HG02884 (cell line): ENCODE results near the gene CACNA2D3.

Source experiments
- ATAC-seq: cut with Tn5 transposase; IDR thresholded peaks from one replicate; pipeline ENCODE4 v1.9.1; 2021; ENCODE audit warnings: mild to moderate bottlenecking, moderate library complexity; ENCODE audit not compliant: unreplicated experiment

The CACNA2D3 gene

DNA sequence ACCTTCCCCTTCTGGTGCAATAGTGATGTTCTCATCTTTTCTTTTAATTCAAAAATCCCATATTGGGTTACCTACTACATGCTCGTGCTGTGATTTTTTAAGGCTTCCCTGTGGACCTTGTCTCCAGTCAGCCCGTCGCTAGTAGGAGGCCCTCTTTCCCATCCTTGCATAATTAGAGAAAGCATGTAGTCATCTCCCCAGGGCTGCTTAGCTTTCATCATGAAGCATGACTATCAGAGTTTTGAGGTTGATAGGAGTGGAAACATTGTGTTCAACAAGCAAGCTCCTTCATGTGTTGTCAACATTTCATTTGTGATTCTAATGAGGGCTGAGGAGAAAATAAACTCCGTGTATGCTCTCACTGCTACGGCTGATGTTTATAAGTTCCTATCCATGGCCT, 814.2 kb downstream of the CACNA2D3 start:
- no peak for ATAC-seq

DNA sequence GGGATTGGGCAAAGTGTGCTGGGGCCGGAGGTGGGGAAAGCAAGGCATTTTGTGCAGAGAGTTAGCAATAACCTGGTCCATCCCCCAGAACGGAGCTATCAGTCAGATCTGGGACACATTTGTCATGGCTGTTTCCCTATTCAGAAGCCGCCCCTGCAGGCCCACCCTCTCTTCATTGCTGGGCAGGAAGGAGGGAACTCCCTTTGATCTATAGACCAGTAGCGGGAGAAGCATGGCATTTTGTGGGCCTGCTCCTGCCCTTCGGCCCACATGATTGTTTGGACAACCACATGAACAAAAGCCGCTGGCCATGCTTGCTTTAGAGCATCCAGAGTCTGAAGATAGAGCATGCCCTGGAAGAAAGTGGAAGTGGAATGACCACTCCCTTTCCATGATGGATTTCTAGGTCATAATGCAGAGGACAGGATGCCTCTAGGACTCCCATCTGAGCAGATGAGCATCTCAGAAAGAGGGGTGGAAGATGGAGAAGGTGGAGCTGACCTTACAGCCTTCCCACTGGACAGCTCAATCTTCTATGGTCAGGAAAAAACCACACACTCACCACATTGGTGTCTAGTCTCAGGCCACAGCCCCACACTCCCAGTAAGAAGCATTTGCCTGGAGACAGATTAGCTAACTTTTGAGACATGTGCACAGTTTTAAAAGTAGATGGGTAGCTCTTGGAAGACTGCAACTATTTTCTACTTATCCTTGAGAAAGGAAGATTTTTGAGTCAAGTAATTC, 817.4 kb downstream of the CACNA2D3 start:
- no peak for ATAC-seq

DNA sequence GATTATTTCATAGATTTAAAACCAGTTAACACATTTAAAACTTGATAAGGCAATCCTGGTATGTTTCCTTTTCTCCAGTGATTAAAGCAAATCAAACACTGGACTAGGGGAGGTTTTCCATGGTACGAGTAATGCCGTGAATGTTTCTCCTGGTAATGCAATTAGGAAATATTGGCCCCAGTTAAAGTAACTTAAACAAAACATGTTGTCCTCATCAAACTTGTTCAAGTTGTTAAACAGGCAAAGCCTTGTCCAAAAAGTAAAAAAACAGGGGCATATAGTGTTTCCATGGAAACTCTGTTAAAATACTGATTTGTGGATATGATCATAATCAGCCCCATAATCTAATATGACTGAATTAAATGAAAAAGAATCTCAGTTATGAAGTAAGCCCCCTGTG, 818.6 kb downstream of the CACNA2D3 start:
- ATAC-seq = no peak

DNA sequence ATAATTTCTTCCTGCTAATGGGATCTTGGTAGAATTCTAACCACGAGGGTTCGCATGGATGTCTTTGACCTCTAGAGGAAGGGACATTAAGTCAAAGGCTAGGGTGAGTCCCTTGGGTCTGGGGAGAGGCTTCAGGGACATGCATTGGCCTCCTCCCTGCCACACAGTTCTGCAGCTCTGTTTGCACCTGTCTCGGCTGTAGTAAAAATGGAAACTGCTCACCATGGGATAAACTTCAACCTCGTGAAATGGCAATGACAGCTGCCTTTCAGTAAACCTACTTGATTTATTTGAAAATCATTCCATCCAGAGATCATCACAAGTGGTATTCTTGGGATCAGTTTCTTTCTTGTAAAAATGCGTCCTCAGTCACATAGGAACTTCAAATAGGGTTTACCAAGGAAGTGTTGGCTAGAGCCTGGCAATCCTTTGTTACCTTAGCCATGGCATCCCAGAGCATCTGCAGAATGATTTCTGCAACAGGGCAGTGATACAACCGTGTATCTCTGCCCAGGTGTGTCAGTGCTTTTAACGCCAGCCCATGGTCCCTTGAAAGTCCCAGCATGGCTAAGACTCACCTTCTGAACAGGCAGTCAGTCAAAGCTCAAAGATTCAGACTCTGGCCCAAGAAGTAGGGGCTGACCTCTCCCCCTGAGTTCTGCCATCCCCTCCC, 819.5 kb downstream of the CACNA2D3 start:
- no peak for ATAC-seq

DNA sequence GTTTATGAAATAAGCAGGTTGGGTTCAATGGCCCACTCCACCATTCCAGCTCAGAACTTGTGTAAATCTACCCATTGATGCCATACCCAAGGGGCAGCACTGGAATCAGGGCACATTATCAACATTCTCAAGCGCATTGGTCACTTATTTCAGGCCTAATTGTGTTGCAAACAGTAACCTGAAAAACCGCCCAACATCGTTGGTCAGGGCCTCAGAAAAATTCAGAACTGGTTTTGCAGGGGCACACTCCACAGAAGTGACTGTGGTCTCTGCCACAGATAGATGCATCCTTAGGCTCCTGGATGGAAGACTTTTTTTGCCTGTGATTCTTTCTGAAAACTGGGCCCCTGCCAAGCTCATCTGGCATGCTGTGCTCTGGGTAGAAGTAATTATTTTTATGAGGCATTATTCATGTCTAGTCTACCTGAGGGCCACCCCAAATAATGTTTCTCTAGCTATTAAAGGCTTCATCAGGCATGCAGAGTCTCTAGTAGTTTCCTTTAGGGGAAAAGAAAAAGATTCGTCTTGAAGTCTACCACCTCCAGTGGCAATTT, 827.2 kb downstream of the CACNA2D3 start:
- ATAC-seq = no peak

DNA sequence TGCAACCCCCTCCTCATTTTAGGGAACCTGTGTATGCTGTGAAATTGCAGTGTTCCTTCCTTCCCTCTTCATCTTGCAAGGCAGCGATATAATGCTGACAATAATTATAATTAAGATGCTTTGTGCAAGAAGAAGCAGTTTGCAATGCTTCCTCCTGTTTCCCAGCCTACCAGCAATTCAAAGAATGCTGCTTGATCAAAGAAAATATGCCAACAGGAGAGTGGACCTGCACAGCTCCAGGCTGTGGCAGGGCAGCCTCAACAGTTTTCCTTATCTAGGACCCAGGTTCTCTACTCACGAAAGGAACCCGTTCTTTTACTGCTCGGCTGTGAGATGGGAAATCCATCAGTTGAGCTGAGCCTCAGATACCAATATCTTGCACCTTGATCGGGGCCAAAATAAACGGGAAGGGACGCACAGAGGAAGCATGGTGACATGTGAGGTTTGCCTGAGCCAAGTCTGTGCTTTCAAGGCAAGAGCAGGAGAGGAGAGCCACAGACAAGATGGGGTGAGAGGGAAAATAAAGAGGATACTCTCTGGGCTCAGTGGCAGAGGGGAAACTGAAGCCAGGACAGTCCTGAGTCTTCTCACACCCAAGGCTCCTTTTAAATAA, 828.1 kb downstream of the CACNA2D3 start:
- ATAC-seq = no peak

DNA sequence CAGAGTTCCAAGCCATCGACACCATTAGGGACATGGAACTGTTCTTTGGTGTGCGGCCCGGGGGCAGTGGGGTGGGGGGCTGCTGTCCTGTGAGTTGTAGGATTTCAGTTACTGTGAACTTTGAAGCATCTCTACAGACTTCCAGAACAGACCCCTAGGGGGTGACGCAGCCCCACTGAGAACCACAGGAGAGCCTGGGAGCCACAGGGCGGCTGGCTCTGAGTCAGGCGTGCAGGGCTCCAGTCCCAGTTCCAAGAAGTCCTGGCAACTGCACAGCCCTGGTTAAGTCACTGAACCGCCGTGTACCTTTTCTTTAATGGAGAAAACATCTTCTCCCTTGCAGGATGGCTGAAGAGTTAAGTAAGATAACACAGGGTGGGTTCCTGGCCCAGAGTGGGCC, 829.1 kb downstream of the CACNA2D3 start:
- ATAC-seq = no peak

DNA sequence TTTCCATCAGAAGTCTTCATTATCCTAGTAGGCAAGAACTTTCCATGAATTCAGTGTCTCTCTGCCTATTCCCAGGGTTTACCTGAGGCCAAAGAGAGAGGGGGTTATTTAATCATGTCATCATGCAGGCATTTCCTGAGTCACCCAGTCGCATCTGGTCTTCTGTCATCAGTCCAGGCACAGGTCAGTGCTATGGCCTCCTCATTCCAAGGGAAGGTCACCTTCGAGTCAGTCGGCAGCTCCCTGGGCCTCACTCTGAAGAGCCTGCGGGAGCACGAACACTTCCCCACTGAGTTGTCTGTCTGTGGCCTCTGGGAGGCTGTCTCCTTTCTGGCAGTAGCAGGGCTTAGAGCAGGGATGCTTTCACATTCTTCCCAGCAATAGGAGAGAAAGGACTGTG, 831.7 kb downstream of the CACNA2D3 start:
- no peak for ATAC-seq

DNA sequence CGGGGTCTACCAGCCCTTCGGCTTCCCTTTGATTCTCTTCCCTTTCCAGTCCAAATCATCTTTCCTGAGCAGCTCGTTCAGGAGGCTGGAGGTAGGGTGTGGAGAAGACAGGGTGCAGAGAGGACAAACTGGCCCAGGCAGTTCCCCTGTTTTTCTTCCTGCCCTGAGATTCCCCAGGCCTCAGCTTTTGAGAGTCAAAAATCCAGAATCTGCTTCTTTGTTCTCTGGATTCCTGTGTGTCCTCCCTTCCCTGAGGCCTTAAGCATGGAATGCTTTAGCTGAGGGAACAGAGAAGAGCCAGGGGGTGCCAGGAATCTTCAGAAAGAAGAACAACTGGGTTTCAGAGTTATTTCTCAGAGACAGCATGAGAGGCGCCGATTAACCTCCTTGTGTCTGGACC, 832.2 kb downstream of the CACNA2D3 start:
- ATAC-seq = no peak

DNA sequence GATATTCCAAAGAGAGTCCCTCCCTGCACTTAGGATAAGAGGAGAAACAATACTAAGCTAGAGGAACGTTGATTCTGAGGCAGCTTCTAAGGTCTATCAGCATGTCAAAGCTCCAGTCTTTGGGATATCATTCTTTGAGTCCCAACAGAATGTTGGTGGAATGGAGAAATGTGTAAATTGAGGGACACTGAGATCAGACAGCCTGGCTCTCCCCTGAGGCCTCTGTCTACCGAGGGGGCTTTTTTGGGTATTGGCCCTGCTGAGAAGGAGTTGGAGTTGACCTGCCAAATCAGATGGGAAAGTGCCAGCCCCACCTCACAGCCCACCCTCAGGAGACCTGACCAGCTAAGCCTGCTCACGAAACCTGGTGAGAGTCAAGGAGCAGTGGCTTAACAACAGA, 833.1 kb downstream of the CACNA2D3 start:
- ATAC-seq = no peak

DNA sequence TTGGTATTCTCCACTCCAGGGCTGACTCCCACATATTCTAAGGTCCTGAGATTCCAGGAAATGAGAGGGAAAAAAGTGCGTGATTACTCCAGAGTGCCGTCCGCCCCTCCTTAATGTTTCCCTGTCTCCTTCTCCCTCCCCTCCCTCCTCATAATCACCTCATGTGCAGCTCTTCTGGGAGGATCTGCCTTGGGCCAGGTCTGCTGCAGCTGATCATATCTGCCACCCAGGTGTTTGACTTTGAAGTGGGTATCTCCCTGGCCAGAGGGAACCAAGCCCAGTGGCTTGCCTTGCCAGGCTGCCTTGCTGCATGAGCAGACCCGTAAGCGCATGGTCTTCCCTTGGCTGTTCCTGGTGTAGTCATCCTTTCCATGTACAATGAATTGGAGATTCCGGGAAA, 833.6 kb downstream of the CACNA2D3 start:
- no peak for ATAC-seq

DNA sequence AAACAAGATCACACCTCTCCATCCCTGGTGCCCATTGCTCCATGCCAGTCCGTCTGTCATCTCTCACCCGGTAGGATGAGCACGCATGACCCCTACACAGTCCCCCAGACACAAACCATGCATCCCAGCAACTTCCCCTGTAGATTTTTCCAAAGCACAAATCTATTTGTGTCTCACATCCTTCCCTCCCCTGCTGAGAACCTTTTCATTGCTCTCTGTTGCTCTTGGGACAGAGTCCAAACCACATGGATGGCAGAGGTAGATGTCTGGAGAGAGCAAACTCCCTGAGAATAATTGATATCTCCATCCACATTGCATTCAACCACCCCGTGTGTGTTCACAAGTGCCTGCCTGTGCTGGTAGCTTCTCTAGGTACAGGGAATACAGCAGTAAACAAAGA, 835.4 kb downstream of the CACNA2D3 start:
- ATAC-seq = no peak

DNA sequence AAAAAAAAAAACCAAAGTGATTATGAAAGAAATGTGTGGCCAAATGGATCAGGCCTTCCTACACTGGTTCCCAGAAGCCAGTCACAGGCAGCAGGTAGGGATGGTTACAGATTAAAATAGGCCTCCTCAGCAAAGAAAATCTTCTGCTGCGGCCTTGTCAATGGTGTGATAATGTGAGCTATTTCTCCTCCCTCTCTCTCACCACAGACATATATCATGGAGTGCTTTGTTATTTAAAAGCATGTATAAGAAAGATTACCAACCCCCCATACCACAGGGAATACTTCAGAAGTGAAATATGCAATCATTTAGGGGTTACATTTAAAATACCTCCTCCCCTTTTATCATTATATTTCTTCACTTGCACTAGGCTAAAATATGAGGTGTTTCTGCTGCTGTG, 837.7 kb downstream of the CACNA2D3 start:
- no peak for ATAC-seq

DNA sequence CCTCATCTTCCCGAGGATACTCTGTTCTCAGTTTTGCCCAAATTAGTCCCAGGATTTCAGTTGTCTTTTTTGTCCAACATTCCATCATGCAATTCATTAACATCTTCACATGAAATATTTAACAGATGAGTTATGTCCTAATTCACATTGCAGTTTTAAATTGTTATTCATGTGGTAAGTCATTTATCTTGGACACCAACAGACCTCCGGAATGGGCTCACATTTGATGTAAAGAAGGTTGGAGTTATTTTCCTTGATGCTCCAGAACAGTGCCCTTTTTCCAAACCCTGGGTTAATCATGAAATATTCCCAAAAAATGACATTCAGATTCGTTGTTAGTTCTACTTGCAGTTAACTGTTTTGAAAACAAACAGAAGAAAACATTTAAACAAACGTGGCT, 838.3 kb downstream of the CACNA2D3 start:
- no peak for ATAC-seq

DNA sequence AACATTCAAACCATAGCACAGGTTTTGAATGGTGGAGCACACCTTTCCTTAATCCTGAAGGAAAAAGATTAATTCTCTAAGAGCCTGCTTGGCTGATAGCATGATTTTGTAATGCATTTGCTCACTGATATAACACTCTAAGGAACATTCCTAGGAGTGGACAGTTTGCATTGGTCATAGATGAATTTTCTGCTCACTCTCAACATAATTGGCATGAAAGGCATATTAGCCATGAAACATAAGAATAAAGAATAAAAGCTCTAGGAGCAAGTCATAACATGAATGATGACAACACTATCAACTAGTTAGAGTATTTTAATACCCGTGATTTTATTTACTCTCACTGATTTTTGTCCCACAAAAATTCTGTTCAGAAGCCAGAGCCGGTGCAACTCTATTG, 839.8 kb downstream of the CACNA2D3 start:
- no peak for ATAC-seq

DNA sequence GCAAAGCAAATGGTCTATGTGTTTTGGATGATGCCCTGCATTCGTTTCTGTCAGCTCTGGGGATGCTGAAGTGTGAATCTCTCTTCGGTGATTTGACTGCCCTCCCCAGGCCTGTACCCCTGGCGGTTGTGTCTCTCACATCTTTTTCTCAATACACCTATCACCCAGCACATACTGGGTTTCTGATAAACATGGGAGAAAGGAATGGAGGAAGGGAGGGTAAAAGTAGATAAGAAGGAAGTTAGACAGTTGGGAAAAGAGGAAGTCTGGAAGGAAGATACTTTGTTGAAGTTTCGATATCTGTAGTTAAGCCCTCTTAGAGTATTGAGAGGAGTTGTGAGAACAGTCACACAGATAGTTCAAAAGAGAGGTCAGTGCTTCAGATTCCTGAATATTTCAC, 841.3 kb downstream of the CACNA2D3 start:
- ATAC-seq = no peak

DNA sequence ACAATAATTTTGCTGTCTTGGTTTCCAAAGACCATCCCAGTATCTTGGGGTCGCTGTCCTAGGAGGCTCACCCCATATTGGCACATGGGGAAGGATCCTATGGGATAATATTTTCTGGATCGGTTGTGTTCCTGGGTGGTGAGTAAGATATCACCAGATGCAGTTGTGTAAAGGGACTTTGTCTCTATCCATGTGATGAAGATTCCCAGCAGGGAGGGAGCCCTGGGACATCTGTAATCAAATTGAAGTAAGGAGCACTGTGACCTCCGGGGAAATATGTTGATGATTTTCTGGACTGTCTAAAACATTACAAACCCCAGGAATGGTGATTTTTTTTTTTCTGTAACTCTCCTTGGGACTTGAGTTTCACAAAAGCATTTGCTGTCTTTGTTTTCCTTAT, 841.7 kb downstream of the CACNA2D3 start:
- no peak for ATAC-seq

DNA sequence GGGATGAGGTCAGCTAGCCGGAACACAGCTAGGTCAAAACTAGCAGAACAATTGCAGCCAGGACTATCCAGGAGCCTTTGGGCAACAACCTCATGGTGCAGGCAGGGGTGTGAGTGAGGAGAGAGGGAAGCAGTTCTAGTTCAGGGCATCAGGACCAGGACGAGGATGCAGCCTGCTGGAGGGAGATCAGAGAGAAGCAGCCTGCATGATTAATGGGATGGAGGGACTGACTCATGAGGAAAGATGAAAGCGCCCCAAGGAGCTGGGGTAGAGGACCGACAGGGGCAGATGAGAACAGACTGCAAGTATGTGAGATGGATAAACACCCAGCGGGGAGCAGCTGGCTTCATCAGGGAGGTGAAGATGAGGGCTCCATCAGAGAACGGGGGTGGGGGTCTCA, 843.4 kb downstream of the CACNA2D3 start:
- ATAC-seq = no peak

DNA sequence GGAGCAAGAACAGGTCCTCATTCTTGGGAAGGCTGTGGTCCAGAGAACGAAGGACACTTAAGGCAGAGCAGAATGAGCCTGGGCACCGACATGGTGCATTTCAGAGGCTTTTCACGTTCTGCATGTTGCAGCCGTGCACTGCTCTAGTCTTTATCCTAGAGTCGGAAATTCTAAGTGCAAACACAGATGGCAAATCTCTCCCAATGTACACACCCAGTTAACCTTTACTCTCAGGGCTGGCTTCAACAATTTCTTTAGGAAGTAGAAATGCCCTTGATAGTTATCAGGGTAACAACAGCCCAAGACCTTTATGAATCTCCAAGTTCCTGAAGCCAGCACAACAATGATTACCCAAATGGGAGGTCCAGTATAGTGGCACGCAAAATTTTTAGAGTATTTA, 844.6 kb downstream of the CACNA2D3 start:
- ATAC-seq = no peak

DNA sequence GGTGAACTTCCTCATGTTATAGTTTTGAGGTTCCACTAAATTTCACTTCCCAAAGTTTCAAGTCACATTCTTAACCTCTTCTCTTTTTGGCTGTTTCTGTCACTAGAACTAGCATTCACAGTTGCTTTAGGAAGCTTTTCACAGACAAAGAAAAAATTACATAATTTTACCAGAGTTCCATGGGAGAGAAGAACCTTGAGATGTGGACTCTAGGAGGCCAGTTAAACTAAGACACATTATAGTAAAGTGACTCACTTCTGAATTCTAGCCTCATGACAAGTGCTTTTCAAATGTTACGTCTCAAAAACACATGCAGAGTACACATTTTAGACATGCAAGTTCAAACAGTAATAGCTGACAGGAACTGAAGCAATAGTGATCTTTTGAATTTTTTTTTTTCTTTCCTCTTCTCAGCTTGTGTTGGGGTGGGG, 845.4 kb downstream of the CACNA2D3 start:
- no peak for ATAC-seq

DNA sequence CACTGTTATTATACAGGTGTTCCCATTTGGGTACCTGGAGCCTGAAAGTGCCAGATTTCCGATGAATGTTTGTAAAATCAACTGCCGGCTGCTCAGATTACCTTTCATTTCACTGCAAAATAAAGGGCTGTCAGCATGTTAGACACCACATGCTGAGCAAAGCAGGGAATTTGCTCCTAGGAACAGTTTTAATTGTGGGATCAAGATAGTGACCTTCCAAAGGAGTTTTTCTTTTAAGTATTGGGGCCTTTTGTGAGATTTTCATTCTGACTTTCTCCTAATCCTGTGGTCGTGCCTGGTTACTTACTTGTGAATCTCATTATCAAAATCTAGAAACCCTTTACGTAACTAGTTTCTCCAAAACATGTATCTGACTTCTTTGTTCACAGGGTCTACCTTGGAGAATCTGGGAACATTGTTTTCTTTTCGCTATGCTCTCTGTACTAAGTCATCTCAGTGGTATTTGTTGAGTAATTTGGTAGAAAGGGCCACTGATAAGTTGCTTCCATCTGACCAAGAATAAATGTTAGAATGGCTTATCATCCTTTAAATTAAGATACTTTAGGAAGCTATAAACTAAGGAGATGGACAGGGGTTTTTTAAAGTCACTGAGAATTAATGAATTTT, 846.3 kb downstream of the CACNA2D3 start:
- no peak for ATAC-seq

DNA sequence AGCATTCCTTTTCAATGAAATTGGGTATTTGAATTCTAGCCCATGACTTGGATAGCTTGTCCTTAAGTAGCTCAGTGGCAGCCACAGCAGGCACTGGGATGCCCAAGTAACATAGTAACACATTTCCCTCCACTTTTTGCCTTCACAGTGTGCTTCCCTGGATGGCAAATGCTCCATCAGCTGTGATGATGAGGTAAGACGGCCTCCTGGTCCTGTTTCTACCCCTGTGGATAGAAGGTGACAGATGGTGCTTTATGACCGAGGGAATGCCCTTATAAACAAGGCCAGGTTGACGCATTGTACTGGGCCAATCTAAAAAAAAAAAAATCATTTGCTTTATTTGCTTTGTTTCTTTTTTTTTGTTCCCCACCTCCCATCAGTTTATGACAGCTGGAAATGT, 847.3 kb downstream of the CACNA2D3 start:
- no peak for ATAC-seq
